Astrocyte of the cerebellum (primary cell): ENCODE data around the gene SF3B2.
"Not testable (repeated sequence)": the region's sequence is repeated elsewhere in the genome, so short reads cannot be mapped to it uniquely, and the experiment has no call there.

Source experiments
- DNase-seq: peaks from one replicate; pipeline ENCODE4 v3.0.0-alpha.2; 2011; ENCODE audit warnings: low read depth
- H3K4me3 ChIP-seq: 2 replicates; pipeline ENCODE4 v1.5.1; 2011; ENCODE audit warnings: mild to moderate bottlenecking, low read depth, low read length, moderate library complexity
- in situ Hi-C: cut with HindIII; loops from 2 replicates; pipeline ENCODE4 v1.10.0; 2017; ENCODE audit warnings: low sequenced_read_pairs
- TF ChIP-seq, protein P1 (sequence below): IDR thresholded peaks from 2 replicates; pipeline ENCODE4 v1.5.1; 2012; ENCODE audit warnings: low read length, low read depth, moderate library complexity, mild to moderate bottlenecking; ENCODE audit errors: missing control alignments

Gene SF3B2

DNA sequence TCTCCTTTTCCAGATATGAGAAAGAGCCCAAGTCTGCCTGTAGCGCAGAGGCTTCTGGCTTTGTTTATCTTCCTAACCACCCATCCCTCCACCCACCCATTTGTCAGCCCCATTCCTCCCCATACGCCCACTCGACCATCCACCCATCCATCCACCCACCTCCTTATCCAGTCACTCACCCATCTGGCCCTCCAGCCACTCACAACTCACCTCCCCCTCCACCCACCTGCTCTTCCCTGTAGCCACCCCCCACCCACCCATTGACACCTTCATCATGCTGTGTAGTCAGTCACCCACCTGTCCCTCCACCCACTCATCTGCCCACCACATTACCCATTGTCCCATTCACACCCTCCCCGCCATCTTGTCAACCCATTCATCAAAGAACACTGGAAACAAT is 34.8 kb upstream of the SF3B2 start:
- TF ChIP-seq, protein P1, sequence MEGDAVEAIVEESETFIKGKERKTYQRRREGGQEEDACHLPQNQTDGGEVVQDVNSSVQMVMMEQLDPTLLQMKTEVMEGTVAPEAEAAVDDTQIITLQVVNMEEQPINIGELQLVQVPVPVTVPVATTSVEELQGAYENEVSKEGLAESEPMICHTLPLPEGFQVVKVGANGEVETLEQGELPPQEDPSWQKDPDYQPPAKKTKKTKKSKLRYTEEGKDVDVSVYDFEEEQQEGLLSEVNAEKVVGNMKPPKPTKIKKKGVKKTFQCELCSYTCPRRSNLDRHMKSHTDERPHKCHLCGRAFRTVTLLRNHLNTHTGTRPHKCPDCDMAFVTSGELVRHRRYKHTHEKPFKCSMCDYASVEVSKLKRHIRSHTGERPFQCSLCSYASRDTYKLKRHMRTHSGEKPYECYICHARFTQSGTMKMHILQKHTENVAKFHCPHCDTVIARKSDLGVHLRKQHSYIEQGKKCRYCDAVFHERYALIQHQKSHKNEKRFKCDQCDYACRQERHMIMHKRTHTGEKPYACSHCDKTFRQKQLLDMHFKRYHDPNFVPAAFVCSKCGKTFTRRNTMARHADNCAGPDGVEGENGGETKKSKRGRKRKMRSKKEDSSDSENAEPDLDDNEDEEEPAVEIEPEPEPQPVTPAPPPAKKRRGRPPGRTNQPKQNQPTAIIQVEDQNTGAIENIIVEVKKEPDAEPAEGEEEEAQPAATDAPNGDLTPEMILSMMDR = no peak
- in situ Hi-C loops = no loop called here
- no peak for DNase-seq
- H3K4me3 ChIP-seq = no peak overlapping the region

DNA sequence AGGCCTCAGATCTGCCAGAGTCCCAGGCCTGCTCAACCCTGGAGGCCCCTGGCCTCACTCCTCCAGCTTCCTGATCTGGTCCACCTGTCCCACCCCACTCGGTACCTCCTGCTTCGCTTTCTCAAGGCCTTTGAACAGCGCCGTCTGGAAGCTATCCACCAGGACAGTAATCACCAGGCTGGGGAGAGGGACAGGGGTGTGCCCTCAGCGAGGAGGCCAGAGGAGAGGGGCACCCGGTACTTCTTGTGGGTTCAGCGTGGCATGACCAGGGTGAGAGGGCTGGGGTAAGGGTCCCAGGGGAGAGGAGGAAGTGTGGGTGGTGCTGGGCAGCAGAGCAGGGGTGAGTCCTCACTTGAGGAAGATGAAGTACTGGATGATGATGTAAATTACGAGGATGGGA is 32.0 kb upstream of the SF3B2 start:
- no peak overlapping the region for H3K4me3 ChIP-seq
- DNase-seq = no peak
- in situ Hi-C loops = no loop called here
- TF ChIP-seq, protein P1 = no peak

DNA sequence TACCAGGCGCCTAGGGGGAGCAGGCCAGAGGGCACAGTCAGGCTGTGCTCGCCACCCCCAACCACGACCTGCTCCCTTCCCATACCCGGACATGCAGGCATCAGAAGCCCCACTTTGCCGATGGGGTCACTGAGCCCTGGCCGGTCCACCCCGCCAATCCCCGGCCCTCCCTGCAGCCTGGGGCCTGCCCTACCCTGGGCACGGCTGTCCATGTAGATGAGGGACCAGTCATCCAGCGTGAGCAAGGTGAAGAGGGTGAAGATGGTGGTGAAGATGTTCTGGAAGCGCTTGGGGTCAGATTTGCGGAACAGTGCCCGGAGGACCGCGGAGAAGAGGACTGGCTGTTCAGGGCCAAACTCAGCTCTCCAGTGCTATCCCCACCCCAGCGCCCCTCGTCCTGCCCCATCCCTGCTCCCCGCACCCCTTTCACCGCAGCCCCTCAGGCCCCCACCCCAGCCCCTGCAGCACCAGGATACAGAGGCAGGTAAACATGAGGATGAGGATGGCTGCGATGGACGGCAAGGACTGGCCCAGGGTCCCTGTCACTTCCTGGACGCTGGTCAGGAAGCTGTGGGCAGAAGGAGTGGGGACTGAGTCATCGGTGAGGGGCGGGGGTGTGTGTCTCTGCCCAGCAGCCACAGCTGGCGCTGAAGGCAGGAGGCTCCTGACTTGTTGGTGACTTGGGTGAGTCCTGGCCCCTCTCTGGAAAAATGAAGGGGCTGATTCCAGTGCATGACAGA is 31.4 kb upstream of the SF3B2 start:
- in situ Hi-C loops = no loop called here
- H3K4me3 ChIP-seq = no peak overlapping the region
- no peak for DNase-seq
- TF ChIP-seq, protein P1 = no peak

DNA sequence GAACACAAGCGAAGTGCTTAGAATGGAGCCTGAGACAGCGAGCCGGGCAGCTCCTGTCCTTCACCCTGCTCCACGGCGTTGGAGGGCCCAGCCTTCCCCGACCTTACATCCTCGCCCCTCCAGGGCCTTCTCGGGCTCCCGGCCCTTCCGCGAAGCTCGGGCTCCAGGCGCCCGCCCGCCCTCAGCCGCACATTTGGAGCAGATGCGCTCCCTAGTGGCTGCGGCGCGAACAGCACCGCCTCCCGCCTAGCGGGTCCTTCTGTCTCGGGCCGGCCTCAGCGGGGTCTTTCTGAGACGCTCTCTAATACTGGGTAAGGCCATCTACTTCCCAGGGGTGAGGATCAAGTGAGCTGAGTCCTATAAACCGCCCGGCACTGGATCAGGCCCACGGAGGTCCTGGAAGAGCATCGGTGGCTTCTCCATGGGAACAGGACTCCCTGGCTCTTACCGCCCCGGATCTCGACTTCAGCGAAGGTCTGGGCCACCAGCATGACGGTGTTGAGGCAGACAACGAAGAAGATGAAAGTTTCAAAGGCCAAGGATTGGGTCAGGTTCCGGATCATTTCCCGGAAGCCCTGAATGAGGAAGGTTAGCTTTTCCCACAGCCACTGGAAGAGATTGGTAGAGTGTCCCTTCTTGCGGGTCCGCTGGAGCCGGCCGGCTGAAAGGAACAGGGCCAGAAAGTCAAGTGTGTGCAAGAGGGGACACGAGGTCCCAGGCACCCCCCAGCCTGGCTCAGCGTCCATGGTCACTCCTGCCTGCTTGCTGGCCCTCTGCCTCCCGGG is 29.6 kb upstream of the SF3B2 start:
- DNase-seq = no peak
- TF ChIP-seq, protein P1 = peak; percentile 93
- no peak overlapping the region for H3K4me3 ChIP-seq
- in situ Hi-C loops = no loop called here

DNA sequence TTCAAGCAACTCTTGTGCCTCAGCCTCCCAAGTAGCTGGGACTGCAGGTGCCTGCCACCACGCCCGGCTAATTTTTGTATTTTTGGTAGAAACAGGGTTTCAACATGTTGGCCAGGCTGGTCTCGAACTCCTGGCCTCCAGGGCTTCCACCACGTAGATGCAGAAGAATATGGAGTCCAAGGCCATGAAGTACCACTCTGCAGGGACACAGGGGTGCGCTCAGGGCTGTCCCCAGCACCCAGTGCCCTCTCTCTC is 29.1 kb upstream of the SF3B2 start:
- in situ Hi-C loops, H3K4me3 ChIP-seq: not testable (repeated sequence)

DNA sequence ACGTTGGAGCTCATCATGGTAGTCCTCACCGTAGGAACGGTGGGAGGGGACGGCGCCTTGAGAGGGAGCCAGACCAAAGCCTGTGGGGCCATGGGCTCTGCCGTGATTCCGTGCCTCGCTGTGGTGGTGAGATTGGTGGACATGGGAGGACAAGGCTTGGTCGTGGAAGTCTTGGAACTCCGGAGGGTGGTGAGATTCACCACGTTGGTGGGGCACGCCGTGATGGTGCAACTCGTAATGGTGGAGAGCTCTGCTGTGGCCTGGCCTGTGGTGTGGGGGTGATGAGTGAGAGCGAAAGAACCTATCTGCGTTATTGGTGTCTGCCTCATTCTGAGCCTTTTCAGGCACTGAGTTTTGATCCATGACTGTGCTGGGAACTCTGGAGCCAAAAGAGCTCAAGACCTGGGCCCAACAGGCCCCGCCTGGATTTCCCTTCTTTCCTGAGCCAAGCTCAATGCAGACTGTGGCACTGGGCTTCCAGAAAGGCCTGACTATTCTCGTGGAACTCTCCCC is 26.1 kb upstream of the SF3B2 start, which contains the start of gene CATSPER1:
CATSPER1 (minus strand) TSS at position 463 of the 513 bp plus-strand sequence; CDS start at position 363, 100 bp downstream.
- no peak within 1 kb of the TSS for H3K4me3 ChIP-seq
- in situ Hi-C loops = no loop called here
- TF ChIP-seq, protein P1 = no peak
- no peak for DNase-seq

More for the DNA sequence above, 29.1 kb upstream of the SF3B2 start:
- not testable (repeated sequence) for DNase-seq
